Uterus (tissue), 2 donors: ENCODE measurements around the gene GNB1.

Source experiments
- CTCF ChIP-seq, 4 experiments: fragments of 200-600 bp in 2 of 4; fragments of 450-650 bp in 2 of 4; sonication (generic) in 2 of 4; IDR thresholded peaks; one replicate each; pipeline ENCODE4 v1.5.1; 2016 to 2019; ENCODE audit warnings: antibody characterized with exemption in 4 of 4, mild to moderate bottlenecking in 2 of 4, moderate library complexity in 1 of 4
- POLR2A ChIP-seq, 2 donors: fragments of 450-650 bp; IDR thresholded peaks; one replicate each; pipeline ENCODE4 v1.6.1; 2016; ENCODE audit warnings: antibody characterized with exemption in 2 of 2, mild to moderate bottlenecking in 1 of 2, moderate library complexity in 1 of 2

GRCh38 chr1:1920608-1921458, 29.9 kb upstream of the GNB1 start:
- TF ChIP-seq POLR2A (IDR thresholded peaks at IDR 0.05) (no peak), CTCF (IDR thresholded peaks at IDR 0.05) (no peak)
